K562 (cell line): ENCODE results near the gene EXOSC6. TPM values are rescaled to one million over a fixed set of nuclear protein-coding genes. Genes with fewer than 3 reads are reported as not detected.
A peak's percentile ranks its signal among the peaks of the same experiment; 100 is the strongest.

Source experiments
- BCLAF1 ChIP-seq, 2 experiments: fragments of 450-650 bp in 1 of 2; IDR thresholded peaks; 2 replicates each; pipeline ENCODE4 v1.6.1; 2011 to 2017; ENCODE audit warnings: low read depth in 2 of 2, antibody characterized with exemption in 1 of 2, borderline replicate concordance in 1 of 2, low read length in 1 of 2, mild to moderate bottlenecking in 1 of 2, mixed read lengths in 1 of 2; ENCODE audit not compliant: control insufficient read depth in 1 of 2
- CEBPB ChIP-seq: fragments of 450-650 bp; IDR thresholded peaks from 2 replicates; pipeline ENCODE4 v1.6.1; 2016; ENCODE audit warnings: missing genetic modification characterization, missing compliant biosample characterization
- CTBP1 ChIP-seq: fragments of 450-650 bp; IDR thresholded peaks from 2 replicates; pipeline ENCODE4 v1.6.1; 2016; ENCODE audit warnings: borderline replicate concordance
- CXXC5 ChIP-seq: fragments of 250-450 bp; sonication (Bioruptor Pico); IDR thresholded peaks from 2 replicates; pipeline ENCODE4 v1.8.0; 2022; ENCODE audit warnings: inconsistent platforms, mild to moderate bottlenecking, moderate library complexity
- E2F3 ChIP-seq: fragments of 250-450 bp; sonication (Bioruptor Pico); IDR thresholded peaks from 2 replicates; pipeline ENCODE4 v1.4.0; 2020; ENCODE audit warnings: mild to moderate bottlenecking
- EP400 ChIP-seq: fragments of 450-650 bp; IDR thresholded peaks from 2 replicates; pipeline ENCODE4 v1.6.1; 2017; ENCODE audit warnings: antibody characterized with exemption, mild to moderate bottlenecking, moderate library complexity
- ETS2 ChIP-seq: IDR thresholded peaks from 2 replicates; pipeline ENCODE4 v1.6.1; 2016; ENCODE audit warnings: borderline replicate concordance, missing genetic modification characterization, mild to moderate bottlenecking, moderate library complexity, missing compliant biosample characterization; ENCODE audit not compliant: poor library complexity, severe bottlenecking
- HMGN3 ChIP-seq: IDR thresholded peaks from 2 replicates; pipeline ENCODE4 v1.6.1; 2011; ENCODE audit warnings: borderline replicate concordance, low read depth, mild to moderate bottlenecking, mixed read lengths, low read length; ENCODE audit not compliant: insufficient read length; ENCODE audit errors: extremely low read depth
- KLF16 ChIP-seq: IDR thresholded peaks from 2 replicates; pipeline ENCODE4 v1.6.1; 2016; ENCODE audit warnings: antibody characterized with exemption
- NFIC ChIP-seq: fragments of 450-650 bp; IDR thresholded peaks from 2 replicates; pipeline ENCODE4 v1.6.1; 2017; ENCODE audit warnings: mild to moderate bottlenecking, inconsistent platforms
- PHF20 ChIP-seq: fragments of 450-650 bp; IDR thresholded peaks from 2 replicates; pipeline ENCODE4 v1.6.1; 2018; ENCODE audit not compliant: partially characterized antibody
- POLR2H ChIP-seq: IDR thresholded peaks from 2 replicates; pipeline ENCODE4 v1.6.1; 2016; ENCODE audit warnings: missing genetic modification characterization, low read depth, mild to moderate bottlenecking, control low read depth, missing compliant biosample characterization, moderate library complexity
- SUPT5H ChIP-seq: fragments of 450-650 bp; IDR thresholded peaks from 2 replicates; pipeline ENCODE4 v1.6.1; 2016
- ZBTB12 ChIP-seq: fragments of 250-450 bp; sonication (Bioruptor Pico); IDR thresholded peaks from 2 replicates; pipeline ENCODE4 v1.4.0; 2020
- ZNF23 ChIP-seq: fragments of 250-450 bp; sonication (Bioruptor Pico); IDR thresholded peaks from 2 replicates; pipeline ENCODE4 v1.4.0; 2020; ENCODE audit warnings: mild to moderate bottlenecking
- polyA plus RNA-seq, 8 experiments: library from polyadenylated mRNA; depleted of rRNA in 4 of 8; stranded (reverse) in 5 of 8; unstranded in 3 of 8; fragments of >200 nt; fragmentation: Nextera tagmentation in 2 of 8; fragmentation: Illumina TruSeq in 1 of 8; extraction: Ambion mirVana in 2 of 8; extraction: Trizol in 1 of 8; gene quantifications; 2 replicates each; pipeline versions ENCODE4 v1.2.1 to v1.2.3, GENCODE V29; 2011 to 2014; ENCODE audit warnings: inconsistent platforms in 1 of 8, missing spikeins in 1 of 8
- total RNA-seq, 7 experiments: library from RNA; depleted of rRNA in 6 of 7; stranded (reverse); fragments of >200 nt in 6 of 7; fragmentation: Illumina TruSeq in 2 of 7; extraction: Trizol in 2 of 7; gene quantifications; 2 replicates each; pipeline versions ENCODE4 v1.2.1 to v1.2.3, GENCODE V29; 2011 to 2021; ENCODE audit warnings: low replicate concordance in 1 of 7
- TF ChIP-seq, protein P1 (sequence below): IDR thresholded peaks from 2 replicates; pipeline ENCODE4 v1.6.1; 2016; ENCODE audit warnings: missing genetic modification characterization, missing compliant biosample characterization

EXOSC6 gene
- total and polyA plus RNA-seq, 9 of the 15 experiments (the other 6 are each of a cell fraction or from before 2014, with no cell fraction given), result 9.2 to 29.0 (median 15.6) TPM

- TF ChIP-seq POLR2H (tag) (peak; percentile 81), ETS2 (tag) (no peak), CEBPB (no peak), EP400 (peak; percentile 83), CTBP1 (peak; percentile 93), CXXC5 (CRISPR knock-in tag) (peak; percentile 91), SUPT5H (peak; percentile 97), ZBTB12 (0 out of 2 replicates have a peak, but pooled peaks have one; percentile 9), ZNF23 (CRISPR knock-in tag) (peak; percentile 91), PHF20 (peak; percentile 61), E2F3 (CRISPR knock-in tag) (0 out of 2 replicates have a peak, but pooled peaks have one; percentile 62), BCLAF1 (IDR thresholded peaks at IDR 0.05; ENCODE audit: borderline replicate concordance in 1 of 2, control insufficient read depth in 1 of 2, low read depth in 2 of 2, low read length in 1 of 2) (peak in 1 of 2 experiments; percentile 76; a peak in 1 of 4 replicates), NFIC (peak; percentile 64; the same call in 1 of the 2 replicates), HMGN3 (peak; percentile 97), KLF16 (peak; percentile 64; the same call in 1 of the 2 replicates)
- TF ChIP-seq, protein P1, sequence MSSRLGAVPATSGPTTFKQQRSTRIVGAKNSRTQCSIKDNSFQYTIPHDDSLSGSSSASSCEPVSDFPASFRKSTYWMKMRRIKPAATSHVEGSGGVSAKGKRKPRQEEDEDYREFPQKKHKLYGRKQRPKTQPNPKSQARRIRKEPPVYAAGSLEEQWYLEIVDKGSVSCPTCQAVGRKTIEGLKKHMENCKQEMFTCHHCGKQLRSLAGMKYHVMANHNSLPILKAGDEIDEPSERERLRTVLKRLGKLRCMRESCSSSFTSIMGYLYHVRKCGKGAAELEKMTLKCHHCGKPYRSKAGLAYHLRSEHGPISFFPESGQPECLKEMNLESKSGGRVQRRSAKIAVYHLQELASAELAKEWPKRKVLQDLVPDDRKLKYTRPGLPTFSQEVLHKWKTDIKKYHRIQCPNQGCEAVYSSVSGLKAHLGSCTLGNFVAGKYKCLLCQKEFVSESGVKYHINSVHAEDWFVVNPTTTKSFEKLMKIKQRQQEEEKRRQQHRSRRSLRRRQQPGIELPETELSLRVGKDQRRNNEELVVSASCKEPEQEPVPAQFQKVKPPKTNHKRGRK (tag), result no peak
These were observed at the start of gene EXOSC6 (continued) for GRCh38 chr16:70251629-70252354.
